HFFc6 (cell line): ENCODE data around the gene ABCC5. TPM values are rescaled to one million over a fixed set of nuclear protein-coding genes. Genes with fewer than 3 reads are reported as not detected.
"Not testable (repeated sequence)": the region's sequence is repeated elsewhere in the genome, so short reads cannot be mapped to it uniquely, and the experiment has no call there.

ENCODE experiments used
- DNase-seq: peaks from one replicate; pipeline ENCODE4 v3.0.0-alpha.2; 2018
- H3K27ac Mint-ChIP-seq: 2 replicates; pipeline ENCODE4 v1.8.0; 2020; ENCODE audit warnings: mild to moderate bottlenecking, mixed read lengths
- H3K27me3 Mint-ChIP-seq: 2 replicates; pipeline ENCODE4 v1.8.0; 2021; ENCODE audit warnings: mild to moderate bottlenecking, moderate library complexity, mixed read lengths; ENCODE audit not compliant: insufficient read depth
- H3K36me3 Mint-ChIP-seq: 2 replicates; pipeline ENCODE4 v1.8.0; 2021; ENCODE audit warnings: low read depth, mixed read lengths
- H3K4me1 Mint-ChIP-seq: 2 replicates; pipeline ENCODE4 v1.8.0; 2020; ENCODE audit warnings: low read depth, mixed read lengths
- H3K4me3 Mint-ChIP-seq: 2 replicates; pipeline ENCODE4 v1.8.0; 2020; ENCODE audit warnings: mild to moderate bottlenecking, moderate library complexity, mixed read lengths
- H3K9me3 Mint-ChIP-seq: 2 replicates; pipeline ENCODE4 v1.8.0; 2020; ENCODE audit warnings: mild to moderate bottlenecking, mixed read lengths
- total RNA-seq, 6 experiments: library from RNA; stranded (reverse); fragmentation: NEBNext Ultra II Directional; extraction: Animal tissue kit (Norgen Biotek cat#: 25700); gene quantifications; 2 replicates in 1 of 6; 3 replicates in 5 of 6; pipeline ENCODE4 v1.2.3, GENCODE V29; 2021
- TF ChIP-seq, protein P1 (sequence below): fragments of 200-600 bp; sonication (generic); IDR thresholded peaks from 2 replicates; pipeline ENCODE4 v1.5.0; 2021; ENCODE audit warnings: antibody characterized with exemption, mild to moderate bottlenecking

Gene ABCC5
- total RNA-seq, 6 experiments from 2014 or later, result 16.6 to 19.6 (median 17.4) TPM

- no peaks in the 10 kb centered on the region for H3K27me3 Mint-ChIP-seq
- no peak overlapping the region for H3K27ac Mint-ChIP-seq
- peaks cover 20% of the 10 kb centered on the region for H3K4me1 Mint-ChIP-seq
- TF ChIP-seq, protein P1, sequence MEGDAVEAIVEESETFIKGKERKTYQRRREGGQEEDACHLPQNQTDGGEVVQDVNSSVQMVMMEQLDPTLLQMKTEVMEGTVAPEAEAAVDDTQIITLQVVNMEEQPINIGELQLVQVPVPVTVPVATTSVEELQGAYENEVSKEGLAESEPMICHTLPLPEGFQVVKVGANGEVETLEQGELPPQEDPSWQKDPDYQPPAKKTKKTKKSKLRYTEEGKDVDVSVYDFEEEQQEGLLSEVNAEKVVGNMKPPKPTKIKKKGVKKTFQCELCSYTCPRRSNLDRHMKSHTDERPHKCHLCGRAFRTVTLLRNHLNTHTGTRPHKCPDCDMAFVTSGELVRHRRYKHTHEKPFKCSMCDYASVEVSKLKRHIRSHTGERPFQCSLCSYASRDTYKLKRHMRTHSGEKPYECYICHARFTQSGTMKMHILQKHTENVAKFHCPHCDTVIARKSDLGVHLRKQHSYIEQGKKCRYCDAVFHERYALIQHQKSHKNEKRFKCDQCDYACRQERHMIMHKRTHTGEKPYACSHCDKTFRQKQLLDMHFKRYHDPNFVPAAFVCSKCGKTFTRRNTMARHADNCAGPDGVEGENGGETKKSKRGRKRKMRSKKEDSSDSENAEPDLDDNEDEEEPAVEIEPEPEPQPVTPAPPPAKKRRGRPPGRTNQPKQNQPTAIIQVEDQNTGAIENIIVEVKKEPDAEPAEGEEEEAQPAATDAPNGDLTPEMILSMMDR, result no peak
- peaks cover 20% of the 10 kb centered on the region for H3K36me3 Mint-ChIP-seq
- H3K9me3 Mint-ChIP-seq, result no peaks in the 10 kb centered on the region
- no peak for DNase-seq
- no peak overlapping the region for H3K4me3 Mint-ChIP-seq
Measured at GRCh38 chr3:183879243-183879642, 138.4 kb downstream of the ABCC5 start.

- Mint-ChIP-seq H3K4me3 (no peak overlapping the region), H3K9me3 (no peaks in the 10 kb centered on the region), H3K27me3 (no peaks in the 10 kb centered on the region), H3K27ac (no peak overlapping the region), H3K4me1 (peaks cover 10% of the 10 kb centered on the region), H3K36me3 (0 out of 2 replicates have a peak, but pooled peaks cover 11% of the 10 kb centered on the region)
- no peak for DNase-seq
- TF ChIP-seq, protein P1, result no peak
Measured at GRCh38 chr3:183878071-183878470, 139.6 kb downstream of the ABCC5 start.

- DNase-seq, H3K4me1 Mint-ChIP-seq, H3K27me3 Mint-ChIP-seq, H3K9me3 Mint-ChIP-seq, H3K27ac Mint-ChIP-seq, H3K4me3 Mint-ChIP-seq: not testable (repeated sequence)
- H3K36me3 Mint-ChIP-seq, result 0 out of 2 replicates have a peak, but pooled peaks cover 11% of the 10 kb centered on the region
Measured at GRCh38 chr3:183877227-183877626, 140.5 kb downstream of the ABCC5 start.

- Mint-ChIP-seq H3K4me3 (no peak overlapping the region), H3K9me3 (no peaks in the 10 kb centered on the region), H3K27me3 (no peaks in the 10 kb centered on the region), H3K4me1 (no peaks in the 10 kb centered on the region), H3K36me3 (0 out of 2 replicates have a peak, but pooled peaks cover 11% of the 10 kb centered on the region), H3K27ac (no peak overlapping the region)
- TF ChIP-seq, protein P1, result no peak
- DNase-seq, result no peak
Measured at GRCh38 chr3:183875411-183875810, 142.3 kb downstream of the ABCC5 start.

GRCh38 chr3:183873914-183874313, 143.8 kb downstream of the ABCC5 start:
- no peaks in the 10 kb centered on the region for H3K9me3 Mint-ChIP-seq
- TF ChIP-seq, protein P1, result no peak
- H3K4me3 Mint-ChIP-seq, result no peak overlapping the region
- no peaks in the 10 kb centered on the region for H3K27me3 Mint-ChIP-seq
- no peaks in the 10 kb centered on the region for H3K4me1 Mint-ChIP-seq
- no peak for DNase-seq
- 0 out of 2 replicates have a peak, but pooled peaks cover 11% of the 10 kb centered on the region for H3K36me3 Mint-ChIP-seq
- H3K27ac Mint-ChIP-seq, result no peak overlapping the region

GRCh38 chr3:183871541-183871940, 146.1 kb downstream of the ABCC5 start:
- TF ChIP-seq, protein P1, result no peak
- no peak overlapping the region for H3K27ac Mint-ChIP-seq
- H3K4me3 Mint-ChIP-seq, result no peak overlapping the region
- H3K27me3 Mint-ChIP-seq, result no peaks in the 10 kb centered on the region
- H3K9me3 Mint-ChIP-seq, result no peaks in the 10 kb centered on the region
- DNase-seq, result no peak
- H3K4me1 Mint-ChIP-seq, result no peaks in the 10 kb centered on the region
- H3K36me3 Mint-ChIP-seq, result 0 out of 2 replicates have a peak, but pooled peaks cover 1% of the 10 kb centered on the region
